Neural cell (in vitro differentiated cells): ENCODE results near the gene SAMD10. TPM values are rescaled to one million over a fixed set of nuclear protein-coding genes. Genes with fewer than 3 reads are reported as not detected.
A peak's percentile ranks its signal among the peaks of the same experiment; 100 is the strongest.

Experiments used
- H2AFZ ChIP-seq: fragments of 200-600, 300-800 bp; sonication (generic), shearing (Covaris generic); 2 replicates; pipeline ENCODE4 v1.6.0; 2014; ENCODE audit warnings: low read depth, mild to moderate bottlenecking, antibody characterized with exemption, low read length, moderate library complexity
- H3F3A ChIP-seq: fragments of 200-600 bp; shearing (Covaris generic); 2 replicates; pipeline ENCODE4 v1.6.1; 2016; ENCODE audit warnings: mild to moderate bottlenecking, moderate library complexity, mixed read lengths, antibody characterized with exemption, low read length; ENCODE audit not compliant: insufficient read depth, poor library complexity, severe bottlenecking
- H3K27ac ChIP-seq: fragments of 200-600, 300-800 bp; sonication (generic), shearing (Covaris generic); 2 replicates; pipeline ENCODE4 v1.5.1; 2014; ENCODE audit warnings: mild to moderate bottlenecking, low read length, moderate library complexity
- H3K27me3 ChIP-seq: fragments of 300-800, 200-600 bp; sonication (generic), shearing (Covaris generic); 2 replicates; pipeline ENCODE4 v1.6.0; 2014; ENCODE audit warnings: mild to moderate bottlenecking, low read depth, low read length, moderate library complexity; ENCODE audit not compliant: insufficient read depth
- H3K36me3 ChIP-seq: fragments of 300-800, 200-600 bp; sonication (generic), shearing (Covaris generic); 2 replicates; pipeline ENCODE4 v1.5.1; 2014; ENCODE audit warnings: mild to moderate bottlenecking, antibody characterized with exemption, low read length, moderate library complexity; ENCODE audit not compliant: insufficient read depth
- H3K4me2 ChIP-seq: fragments of 300-800, 200-600 bp; sonication (generic), shearing (Covaris generic); 2 replicates; pipeline ENCODE4 v1.6.0; 2014; ENCODE audit warnings: mild to moderate bottlenecking, low read length
- H3K4me3 ChIP-seq: fragments of 300-800, 200-600 bp; sonication (generic), shearing (Covaris generic); 2 replicates; pipeline ENCODE4 v1.5.1; 2014; ENCODE audit warnings: mild to moderate bottlenecking, low read length, moderate library complexity
- H3K79me2 ChIP-seq: fragments of 200-600 bp; shearing (Covaris generic); replicated peaks from 2 replicates; pipeline ENCODE4 v1.6.0; 2014; ENCODE audit warnings: mild to moderate bottlenecking, low read length, moderate library complexity; ENCODE audit not compliant: insufficient read depth
- H3K9ac ChIP-seq: fragments of 300-800, 200-600 bp; sonication (generic), shearing (Covaris generic); 2 replicates; pipeline ENCODE4 v1.6.1; 2016; ENCODE audit warnings: mild to moderate bottlenecking, low read length, mixed read lengths
- H3K9me2 ChIP-seq: fragments of 200-600 bp; shearing (Covaris generic); 2 replicates; pipeline ENCODE4 v1.6.1; 2016; ENCODE audit warnings: mild to moderate bottlenecking, low read length, mixed read lengths; ENCODE audit not compliant: insufficient read depth
- H3K9me3 ChIP-seq: fragments of 200-600, 300-800 bp; sonication (generic), shearing (Covaris generic); 2 replicates; pipeline ENCODE4 v1.6.1; 2016; ENCODE audit warnings: mild to moderate bottlenecking, mixed run types, low read length, moderate library complexity, mixed read lengths
- H4K20me1 ChIP-seq: fragments of 200-600 bp; shearing (Covaris generic); 2 replicates; pipeline ENCODE4 v1.6.1; 2016; ENCODE audit warnings: mild to moderate bottlenecking, mixed run types; ENCODE audit not compliant: insufficient read depth
- CTCF ChIP-seq: fragments of 450-650 bp; IDR thresholded peaks from 2 replicates; pipeline ENCODE4 v1.5.1; 2014; ENCODE audit warnings: antibody characterized with exemption, mild to moderate bottlenecking, moderate library complexity; ENCODE audit not compliant: poor library complexity, severe bottlenecking
- EP300 ChIP-seq: fragments of 450-650 bp; conservative IDR thresholded peaks from 2 replicates; pipeline ENCODE4 v1.6.1; 2014; ENCODE audit warnings: antibody characterized with exemption, mild to moderate bottlenecking, moderate library complexity; ENCODE audit not compliant: poor library complexity, severe bottlenecking
- EZH2 ChIP-seq: fragments of 200-600, 300-800 bp; shearing (Covaris generic), sonication (generic); IDR thresholded peaks from 2 replicates; pipeline ENCODE4 v1.6.1; 2014; ENCODE audit warnings: antibody characterized with exemption, low read length, borderline replicate concordance, mild to moderate bottlenecking; ENCODE audit not compliant: insufficient read depth, poor library complexity, severe bottlenecking
- MXI1 ChIP-seq: fragments of 450-650 bp; conservative IDR thresholded peaks from 2 replicates; pipeline ENCODE4 v1.6.1; 2014; ENCODE audit warnings: antibody characterized with exemption, mild to moderate bottlenecking; ENCODE audit not compliant: poor library complexity, severe bottlenecking
- POLR2AphosphoS5 ChIP-seq: IDR thresholded peaks from 2 replicates; pipeline ENCODE4 v1.6.1; 2012
- RAD21 ChIP-seq: fragments of 450-650 bp; conservative IDR thresholded peaks from 2 replicates; pipeline ENCODE4 v1.6.1; 2014; ENCODE audit warnings: antibody characterized with exemption, mild to moderate bottlenecking, moderate library complexity
- REST ChIP-seq: IDR thresholded peaks from 2 replicates; pipeline ENCODE4 v1.6.1; 2012; ENCODE audit warnings: borderline replicate concordance
- SMC3 ChIP-seq: fragments of 450-650 bp; conservative IDR thresholded peaks from 2 replicates; pipeline ENCODE4 v1.6.1; 2014; ENCODE audit warnings: antibody characterized with exemption, mild to moderate bottlenecking, moderate library complexity; ENCODE audit not compliant: poor library complexity
- TAF1 ChIP-seq: IDR thresholded peaks from 2 replicates; pipeline ENCODE4 v1.6.1; 2012; ENCODE audit warnings: low read depth
- polyA plus RNA-seq: library from polyadenylated mRNA; depleted of rRNA; stranded (reverse); fragments of >200 nt; gene quantifications from 2 replicates; pipeline ENCODE4 v1.2.3, GENCODE V29; 2014

The SAMD10 gene
- polyA plus RNA-seq, 1 donor from 2014 or later: 23.3 TPM

GRCh38 chr20:63974402-63975200 is 4.8 kb downstream of the SAMD10 start:
- no peaks in the 10 kb centered on the region for H4K20me1 ChIP-seq
- H3K4me2 ChIP-seq: no peak overlapping the region
- no peaks in the 10 kb centered on the region for H3F3A ChIP-seq
- no peak overlapping the region for H2AFZ ChIP-seq
- no peaks in the 10 kb centered on the region for H3K79me2 ChIP-seq
- H3K4me3 ChIP-seq: no peak overlapping the region
- H3K9me3 ChIP-seq: no peaks in the 10 kb centered on the region
- no peak for TF ChIP-seq SMC3
- TF ChIP-seq POLR2AphosphoS5: no peak
- no peak for TF ChIP-seq RAD21
- no peak for TF ChIP-seq REST
- no peak for TF ChIP-seq EP300
- no peak for TF ChIP-seq MXI1
- no peak for TF ChIP-seq EZH2
- no peak for TF ChIP-seq TAF1
- no peak for TF ChIP-seq CTCF
- no peaks in the 10 kb centered on the region for H3K27me3 ChIP-seq
- H3K9me2 ChIP-seq: no peaks in the 10 kb centered on the region
- no peaks in the 10 kb centered on the region for H3K36me3 ChIP-seq
- no peak overlapping the region for H3K27ac ChIP-seq
- peak overlapping the region; percentile 25 for H3K9ac ChIP-seq

- H3K9me2 ChIP-seq: no peaks in the 10 kb centered on the region
- no peaks in the 10 kb centered on the region for H3K9me3 ChIP-seq
- no peak overlapping the region for H3K4me2 ChIP-seq
- H2AFZ ChIP-seq: no peak overlapping the region
- H3K9ac ChIP-seq: peak overlapping the region; percentile 25
- peaks cover 3% of the 10 kb centered on the region for H3K79me2 ChIP-seq
- H3K27me3 ChIP-seq: no peaks in the 10 kb centered on the region
- H4K20me1 ChIP-seq: no peaks in the 10 kb centered on the region
- H3F3A ChIP-seq: no peaks in the 10 kb centered on the region
- no peaks in the 10 kb centered on the region for H3K36me3 ChIP-seq
- H3K27ac ChIP-seq: no peak overlapping the region
- H3K4me3 ChIP-seq: no peak overlapping the region
- TF ChIP-seq RAD21: peak; percentile 87
- peak; percentile 96 for TF ChIP-seq CTCF
- TF ChIP-seq EP300: no peak
- no peak for TF ChIP-seq TAF1
- peak; percentile 88 for TF ChIP-seq SMC3
- TF ChIP-seq REST: no peak
- TF ChIP-seq EZH2: no peak
- peak; percentile 12 for TF ChIP-seq POLR2AphosphoS5
- peak; percentile 38 for TF ChIP-seq MXI1
Measured at GRCh38 chr20:63973636-63974401, 5.6 kb downstream of the SAMD10 start.
